Measurements from ENCODE around the gene TBC1D22B.

Gene TBC1D22B

GRCh38 chr6:37257634-37258404 is at the start of gene TBC1D22B, which contains the start of gene TMEM217:
Gene TBC1D22B (plus strand): TSS chr6:37257772. CDS start chr6:37257918, 146 bp downstream.
Gene TMEM217 (minus strand): TSS chr6:37258144. CDS start chr6:37219030, 39,114 bp downstream.
- in situ Hi-C loops (cut with MboI; ENCODE audit: low sequenced_read_pairs): no loop called here

- in situ Hi-C loops (cut with MboI; ENCODE audit: low sequenced_read_pairs): loop anchor here (5.0 to 25.0 kb wide), 3 partner anchors 186 to 596 kb away; no protein-coding TSS in a partner anchor
Observed at GRCh38 chr6:37207903-37208456, 49.6 kb upstream of the TBC1D22B start.

- in situ Hi-C loops (cut with MboI; ENCODE audit: low sequenced_read_pairs): loop anchor here (5.0 to 25.0 kb wide), 3 partner anchors 186 to 596 kb away; no protein-coding TSS in a partner anchor
Observed at GRCh38 chr6:37208793-37209192, 48.8 kb upstream of the TBC1D22B start.

GRCh38 chr6:37209461-37210205 is 47.9 kb upstream of the TBC1D22B start:
- in situ Hi-C loops (cut with MboI; ENCODE audit: low sequenced_read_pairs): loop anchor here (5.0 to 25.0 kb wide), 4 partner anchors 32 to 597 kb away; no protein-coding TSS in a partner anchor

DNA sequence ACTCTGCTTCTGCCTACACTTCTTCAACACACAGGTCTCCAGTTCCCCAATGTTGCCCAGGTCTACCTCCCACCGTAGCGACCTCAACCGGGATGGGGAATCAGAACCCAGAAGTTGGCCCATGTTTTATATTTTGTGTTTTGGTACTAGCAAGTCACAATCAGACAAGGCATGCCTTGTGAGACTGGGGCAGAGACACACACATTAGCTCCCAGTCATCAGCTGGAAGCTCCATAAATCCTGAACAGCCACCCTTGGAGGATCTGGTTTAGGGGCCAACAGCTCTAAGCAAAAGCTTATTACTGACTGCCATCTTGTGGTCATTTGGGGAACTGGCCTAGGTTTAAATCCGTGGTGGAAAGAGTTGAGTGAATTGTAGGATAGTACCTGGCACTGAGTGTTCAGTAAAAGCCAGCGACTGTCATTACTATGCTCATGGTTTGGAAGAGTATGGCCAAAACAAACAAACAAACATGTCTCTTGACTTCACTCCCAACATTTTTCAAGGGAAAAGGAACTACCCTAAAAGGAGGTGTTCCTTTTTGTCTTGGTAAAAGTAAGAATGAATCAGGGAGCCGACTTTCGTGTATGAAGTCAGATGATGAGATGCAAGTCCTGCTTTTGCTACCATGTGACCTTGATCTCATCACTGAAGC is 47.1 kb upstream of the TBC1D22B start:
- in situ Hi-C loops (cut with MboI; ENCODE audit: low sequenced_read_pairs): loop anchor here (5.0 to 25.0 kb wide), 2 partner anchors 33 to 598 kb away; no protein-coding TSS in a partner anchor

DNA sequence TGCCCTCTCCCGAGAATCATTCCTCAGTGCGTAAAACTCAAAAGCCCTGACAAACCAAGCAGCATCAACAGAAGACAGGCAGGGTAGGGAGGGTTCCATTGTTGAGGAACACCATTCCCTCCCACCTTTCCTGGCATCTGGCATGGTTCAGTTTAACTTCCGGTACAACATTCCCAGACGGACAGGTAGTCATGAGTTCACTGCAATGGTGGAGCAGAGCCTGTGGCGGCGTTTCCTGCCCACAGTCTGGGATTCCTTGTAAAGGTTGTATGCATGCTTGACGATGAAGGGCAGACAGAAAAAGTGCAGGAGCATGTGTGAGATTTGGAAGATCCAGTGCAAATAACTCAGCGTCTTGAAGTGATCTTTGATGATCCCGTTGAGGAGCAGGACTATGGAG is 45.3 kb upstream of the TBC1D22B start:
- in situ Hi-C loops (cut with MboI; ENCODE audit: low sequenced_read_pairs): loop anchor here (5.0 to 25.0 kb wide), 2 partner anchors 35 to 600 kb away; no protein-coding TSS in a partner anchor

GRCh38 chr6:37218061-37218460 is 39.5 kb upstream of the TBC1D22B start:
- in situ Hi-C loops (cut with MboI; ENCODE audit: low sequenced_read_pairs): loop anchor here (25.0 kb wide), 1 partner anchor 606 kb away; no protein-coding TSS in a partner anchor

GRCh38 chr6:37218511-37218910 is 39.1 kb upstream of the TBC1D22B start:
- in situ Hi-C loops (cut with MboI; ENCODE audit: low sequenced_read_pairs): loop anchor here (25.0 kb wide), 1 partner anchor 606 kb away; no protein-coding TSS in a partner anchor

GRCh38 chr6:37221585-37222124 is 35.9 kb upstream of the TBC1D22B start:
- in situ Hi-C loops (cut with MboI; ENCODE audit: low sequenced_read_pairs): loop anchor here (25.0 kb wide), 1 partner anchor 609 kb away; no protein-coding TSS in a partner anchor

GRCh38 chr6:37222125-37222967 is 35.2 kb upstream of the TBC1D22B start:
- in situ Hi-C loops (cut with MboI; ENCODE audit: low sequenced_read_pairs): loop anchor here (25.0 kb wide), 1 partner anchor 610 kb away; no protein-coding TSS in a partner anchor

- in situ Hi-C loops (cut with MboI; ENCODE audit: low sequenced_read_pairs): loop anchor here (25.0 kb wide), 1 partner anchor 611 kb away; no protein-coding TSS in a partner anchor
Observed at GRCh38 chr6:37222992-37223391, 34.6 kb upstream of the TBC1D22B start.

GRCh38 chr6:37225350-37226169 is 32.0 kb upstream of the TBC1D22B start:
- in situ Hi-C loops (cut with MboI; ENCODE audit: low sequenced_read_pairs): no loop called here

DNA sequence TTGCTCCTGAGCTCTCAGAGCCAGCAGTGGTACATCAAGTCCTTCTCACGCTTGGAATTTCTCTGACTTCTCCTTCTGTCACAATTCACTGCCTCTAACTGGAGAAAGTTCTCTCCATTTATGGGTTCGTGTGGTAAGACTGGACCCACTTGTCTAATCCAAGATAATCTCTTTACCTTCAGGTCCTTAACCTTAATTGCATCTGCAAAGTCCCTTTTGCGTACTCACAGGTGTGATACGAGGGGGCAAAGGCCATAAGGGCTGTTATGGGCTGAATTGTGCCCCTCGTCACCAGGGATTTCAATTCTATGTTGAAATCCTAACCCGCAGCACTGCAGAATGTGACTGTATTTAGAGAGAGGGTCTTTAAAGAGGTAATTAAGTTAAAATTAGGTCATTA is 27.5 kb upstream of the TBC1D22B start:
- in situ Hi-C loops (cut with MboI; ENCODE audit: low sequenced_read_pairs): no loop called here

DNA sequence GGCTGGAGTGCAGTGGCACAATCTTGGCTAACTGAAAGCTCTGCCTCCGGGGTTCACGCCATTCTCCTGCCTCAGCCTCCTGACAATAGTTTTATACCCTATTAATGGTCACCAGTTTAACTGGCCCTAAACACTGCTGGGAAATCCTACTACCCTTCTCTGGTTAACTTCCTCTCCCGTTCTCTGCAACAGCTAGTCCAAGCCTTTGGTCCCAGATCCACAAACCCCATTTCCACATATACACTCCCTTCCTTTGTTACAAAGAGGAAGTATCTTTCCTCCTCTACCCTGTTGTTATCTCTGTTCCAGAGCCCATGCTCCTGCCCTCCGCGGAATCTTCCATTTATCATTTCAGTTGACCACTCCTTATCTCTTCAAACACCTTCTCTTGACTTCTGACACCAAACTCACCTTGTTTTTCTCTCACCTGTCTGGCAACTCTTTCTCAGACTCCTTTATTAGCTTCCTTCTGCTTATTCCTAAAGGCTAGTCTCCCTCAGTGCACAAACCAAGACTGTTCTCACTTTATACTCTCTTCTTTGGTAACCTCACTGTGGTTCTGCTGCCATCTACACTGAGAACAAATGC is 25.0 kb upstream of the TBC1D22B start:
- in situ Hi-C loops (cut with MboI; ENCODE audit: low sequenced_read_pairs): no loop called here

DNA sequence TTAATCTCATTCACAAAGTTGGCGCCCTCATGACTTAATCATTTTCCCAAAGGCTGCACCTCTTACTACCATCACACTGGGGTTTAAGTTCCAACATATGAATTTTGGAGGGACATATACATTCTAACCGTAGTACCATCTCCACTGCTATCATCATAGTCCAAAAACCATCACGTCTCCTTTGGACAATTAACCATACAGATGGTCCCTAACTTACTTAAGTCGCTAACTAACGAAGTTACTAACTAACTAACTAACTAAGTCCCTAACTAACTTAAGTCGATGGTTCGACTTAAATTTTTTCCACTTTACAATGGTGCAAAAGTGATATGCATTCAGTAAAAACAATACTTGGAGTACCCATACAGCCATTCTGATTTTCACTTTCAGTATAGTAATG is 24.0 kb upstream of the TBC1D22B start:
- in situ Hi-C loops (cut with MboI; ENCODE audit: low sequenced_read_pairs): no loop called here

- in situ Hi-C loops (cut with MboI; ENCODE audit: low sequenced_read_pairs): no loop called here
Observed at GRCh38 chr6:37236921-37237320, 20.7 kb upstream of the TBC1D22B start.

DNA sequence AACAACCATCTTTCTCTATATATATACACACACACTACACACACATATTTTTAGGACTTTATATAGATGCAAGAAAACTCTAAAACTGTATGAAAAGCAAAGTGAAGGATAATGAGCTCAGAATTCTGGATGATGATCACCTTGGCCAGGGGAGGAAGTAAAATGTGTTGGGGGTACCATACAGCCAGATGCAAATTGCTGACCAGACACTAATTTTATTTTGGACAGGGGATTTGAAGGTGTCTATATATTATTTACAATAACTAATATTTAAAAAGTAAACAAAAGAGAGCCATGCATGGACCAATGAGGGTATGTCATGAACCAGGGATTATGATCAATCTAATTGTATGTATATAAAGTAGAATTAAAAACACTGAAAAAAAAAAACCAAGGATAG is 19.8 kb upstream of the TBC1D22B start:
- in situ Hi-C loops (cut with MboI; ENCODE audit: low sequenced_read_pairs): no loop called here

GRCh38 chr6:37238381-37238780 is 19.2 kb upstream of the TBC1D22B start:
- in situ Hi-C loops (cut with MboI; ENCODE audit: low sequenced_read_pairs): no loop called here
